Body of pancreas (tissue), 2 donors: ENCODE measurements around the gene TATDN3. TPM values are rescaled to one million over a fixed set of nuclear protein-coding genes. Genes with fewer than 3 reads are reported as not detected.

Experiments
- small RNA-seq: library from RNA; depleted of rRNA; stranded (forward); fragments of <200 nt; gene quantifications from one replicate; pipeline ENCODE3, GENCODE V24; 2016
- total RNA-seq, 2 donors: library from RNA; depleted of rRNA; stranded (reverse); fragments of >200 nt; gene quantifications; one replicate each; pipeline ENCODE4 v1.1.0, GENCODE V29; 2016

TATDN3 gene
- total RNA-seq, 2 donors from 2014 or later: 6.3 to 10.6 TPM

Small RNAs within 50 kb of the gene (small RNA-seq; reads per million reads assigned to genes)
- gene AC104333.1: not detected
- gene AC104333.2: not detected

Other genes starting within 250 kb of the TATDN3 start
- 10 to 100 TPM in 1 of 2 donors, 1 to 10 TPM in 1; 8.6 to 27.0 TPM for gene ATF3, start 183.1 kb upstream of the TATDN3 start, total RNA-seq
- 1 to 10 TPM in 1 of 2 donors, not detected in 1; 3.4 TPM for gene BATF3, start 92.1 kb upstream of the TATDN3 start, total RNA-seq
- 10 to 100 TPM; 13.8 to 35.8 TPM for gene NSL1, start 117 bp upstream of the TATDN3 start, total RNA-seq
- not detected for gene SPATA45, start 55.8 kb downstream of the TATDN3 start, total RNA-seq
- gene FLVCR1, start 66.4 kb downstream of the TATDN3 start, total RNA-seq: 1 to 10 TPM; 4.2 to 4.6 TPM
- 1 to 10 TPM in 1 of 2 donors, not detected in 1; 1.6 TPM for gene VASH2, start 158.6 kb downstream of the TATDN3 start, total RNA-seq
- 10 to 100 TPM; 14.5 to 36.8 TPM for gene ANGEL2, start 224.0 kb downstream of the TATDN3 start, total RNA-seq